Measurements from ENCODE around the gene E2F3.

The E2F3 gene

DNA sequence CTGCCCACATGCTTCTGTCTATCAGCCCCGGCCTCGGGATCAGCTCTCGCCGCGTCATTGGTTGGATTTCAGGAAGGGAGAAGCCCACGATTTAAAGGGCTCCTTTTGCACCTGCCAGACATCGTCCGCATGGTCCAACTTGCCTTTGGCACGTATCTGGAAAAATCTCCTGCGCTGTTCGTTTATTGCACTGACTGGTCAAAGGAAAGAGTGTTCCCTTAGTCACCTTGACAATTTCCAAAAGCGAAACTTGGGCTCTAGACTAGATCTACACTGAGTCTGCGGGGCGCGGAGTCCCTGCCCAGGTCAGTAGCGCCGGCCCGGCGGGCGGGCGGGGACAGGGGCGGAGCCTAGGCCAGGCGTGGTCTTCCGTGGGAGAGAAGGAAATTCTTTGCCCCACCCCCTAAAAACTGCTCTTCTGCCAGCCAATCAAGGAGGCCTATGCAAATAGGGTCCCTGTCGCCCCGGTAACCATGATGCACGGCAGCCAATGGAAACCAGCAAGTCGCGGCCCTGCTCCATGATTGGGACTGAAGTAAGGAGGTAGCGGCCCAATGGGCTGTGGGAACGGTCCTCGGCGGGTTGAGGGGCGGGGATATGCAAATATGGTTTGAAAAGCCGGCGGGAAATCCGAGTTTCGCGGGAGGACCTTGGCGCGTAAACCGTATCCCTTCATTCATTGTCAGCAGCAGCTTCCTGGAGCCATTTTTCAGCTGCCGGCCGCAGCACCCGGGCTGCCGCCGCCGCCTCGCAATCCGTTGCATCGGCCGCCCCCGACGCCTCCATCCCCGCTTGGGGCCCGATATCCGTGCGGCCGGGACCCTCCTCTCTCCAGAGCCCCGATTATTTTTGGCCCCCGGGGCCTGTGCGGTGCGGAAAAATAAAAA lies at the start of gene E2F3:
E2F3 (plus strand) TSS at position 675 of the 887 bp plus-strand sequence. CDS start 354 bp downstream, outside the sequence.
- DNase-seq (ENCODE audit: low read depth): peak; percentile 99

DNA sequence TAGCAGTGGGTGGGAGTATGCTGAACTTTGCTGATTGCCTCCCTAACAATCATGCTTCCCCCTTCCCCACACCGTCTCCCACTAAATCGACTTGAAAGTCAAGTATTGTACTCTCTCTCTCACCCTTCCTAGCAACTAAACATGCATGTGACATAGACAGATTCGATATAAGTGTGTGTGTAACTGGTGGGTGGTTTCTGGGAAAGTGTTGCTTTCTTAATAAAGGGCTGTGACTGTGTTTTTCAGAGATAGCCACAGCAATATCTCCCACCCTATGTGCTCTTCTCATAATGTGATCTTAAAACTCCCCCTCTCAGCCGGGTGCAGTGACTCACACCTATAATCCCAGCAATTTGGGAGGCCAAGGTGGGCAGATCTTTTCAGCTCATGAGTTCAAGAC lies 49.3 kb upstream of the E2F3 start:
- DNase-seq (ENCODE audit: low read depth): no peak

DNA sequence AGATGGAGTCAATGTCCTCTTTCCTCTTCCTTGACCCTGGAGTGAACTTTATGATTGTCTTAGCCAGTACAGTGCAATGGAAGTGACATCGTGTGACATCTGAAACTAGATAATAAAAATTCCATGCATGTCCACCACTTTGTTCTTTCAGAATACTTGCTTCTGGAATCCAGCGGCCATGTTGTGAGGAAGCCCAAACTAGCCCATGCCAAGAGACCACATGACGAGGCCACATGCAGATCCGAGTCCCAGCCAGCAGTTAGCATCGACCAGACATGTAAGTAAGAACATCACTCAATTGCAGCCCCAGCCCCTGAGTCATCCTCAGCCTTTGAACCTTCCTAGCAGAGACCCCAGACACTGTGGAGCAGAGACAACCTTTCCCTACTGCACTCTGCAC lies 48.5 kb upstream of the E2F3 start:
- no peak for DNase-seq (ENCODE audit: low read depth)

DNA sequence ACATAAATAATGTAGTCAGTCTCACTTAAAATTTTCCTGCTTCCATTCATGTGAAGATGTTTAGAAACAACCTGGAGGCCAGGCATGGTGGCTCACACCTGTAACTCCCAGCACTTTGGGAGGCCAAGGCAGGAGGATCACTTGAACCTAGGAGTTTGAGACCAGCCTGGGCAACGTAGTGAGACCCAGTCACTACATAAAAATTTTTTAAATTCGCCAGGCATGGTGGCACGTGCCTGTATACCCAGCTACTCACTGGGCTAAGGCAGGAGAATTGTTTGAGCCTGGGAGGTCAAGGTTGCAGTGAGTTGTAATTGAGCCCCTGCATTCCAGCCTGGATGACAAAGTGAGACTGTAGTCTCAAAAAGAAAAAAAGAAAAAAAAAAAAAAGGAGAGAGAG lies 47.3 kb upstream of the E2F3 start:
- DNase-seq (ENCODE audit: low read depth): no peak

DNA sequence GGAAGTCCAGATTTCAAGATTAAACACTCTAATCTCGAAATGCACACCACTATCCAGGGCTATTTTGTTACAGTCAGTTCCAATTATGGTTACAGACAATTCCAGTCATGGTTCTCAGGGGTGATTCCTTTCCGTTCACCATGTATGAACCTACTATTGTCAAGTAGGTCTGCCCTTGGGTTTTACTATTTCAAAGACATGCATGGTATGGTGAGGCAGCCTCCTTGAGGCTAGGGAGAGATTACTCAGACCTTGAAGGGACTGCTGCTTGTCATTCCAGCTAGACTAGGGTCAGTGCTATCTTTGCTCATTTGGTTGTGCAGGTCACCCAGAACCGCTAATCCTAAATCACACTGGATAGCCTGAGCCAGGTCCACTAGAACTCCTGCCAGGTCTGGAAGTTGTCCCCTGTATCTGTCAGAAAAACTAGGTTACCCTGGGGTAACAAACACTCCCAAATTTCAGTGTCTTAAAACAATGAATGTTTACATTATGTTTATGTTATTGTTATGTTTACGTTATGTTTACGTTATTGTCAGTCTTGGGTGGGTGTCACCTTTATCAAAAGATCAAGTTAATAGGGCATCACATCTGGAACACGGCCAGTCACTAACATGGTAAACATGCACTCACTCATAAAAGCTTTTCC lies 41.1 kb upstream of the E2F3 start:
- no peak for DNase-seq (ENCODE audit: low read depth)

DNA sequence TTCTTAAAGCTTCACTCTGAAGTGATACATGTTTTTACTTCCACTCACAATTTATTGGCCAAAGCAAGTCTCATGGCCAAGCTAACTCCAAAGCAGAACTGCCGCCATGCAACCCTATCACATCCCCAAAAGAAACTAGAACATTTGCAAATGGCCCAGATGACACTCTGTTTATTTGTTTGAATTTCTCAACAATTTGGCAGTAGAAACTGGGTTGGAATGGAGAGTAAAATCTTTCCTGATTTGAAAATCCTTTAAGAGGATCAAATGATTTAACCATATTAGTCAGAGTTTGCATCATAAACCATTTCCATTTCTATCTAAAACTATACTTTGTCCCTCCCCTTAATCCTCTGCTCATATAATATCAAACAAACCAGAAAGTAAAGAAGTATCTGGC lies 39.1 kb upstream of the E2F3 start:
- no peak for DNase-seq (ENCODE audit: low read depth)

DNA sequence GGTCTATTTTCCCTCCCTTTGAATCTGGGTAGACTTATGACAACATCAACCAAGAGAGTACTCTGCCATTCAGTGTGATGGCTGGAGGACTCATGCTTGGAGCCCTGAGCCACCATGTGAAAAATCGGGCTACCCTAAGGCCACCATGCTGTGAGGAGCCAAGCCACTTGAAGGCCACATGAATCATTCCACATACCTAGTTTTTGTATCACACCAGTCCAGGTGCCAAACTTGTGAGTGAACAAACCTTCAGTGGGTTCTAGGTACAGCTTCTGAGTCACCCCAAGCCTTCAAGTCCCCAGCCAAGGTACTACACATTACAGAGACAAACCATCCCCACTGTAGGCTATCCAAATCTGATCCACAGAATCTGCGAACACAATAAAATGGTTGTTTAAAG lies 37.4 kb upstream of the E2F3 start:
- no peak for DNase-seq (ENCODE audit: low read depth)

DNA sequence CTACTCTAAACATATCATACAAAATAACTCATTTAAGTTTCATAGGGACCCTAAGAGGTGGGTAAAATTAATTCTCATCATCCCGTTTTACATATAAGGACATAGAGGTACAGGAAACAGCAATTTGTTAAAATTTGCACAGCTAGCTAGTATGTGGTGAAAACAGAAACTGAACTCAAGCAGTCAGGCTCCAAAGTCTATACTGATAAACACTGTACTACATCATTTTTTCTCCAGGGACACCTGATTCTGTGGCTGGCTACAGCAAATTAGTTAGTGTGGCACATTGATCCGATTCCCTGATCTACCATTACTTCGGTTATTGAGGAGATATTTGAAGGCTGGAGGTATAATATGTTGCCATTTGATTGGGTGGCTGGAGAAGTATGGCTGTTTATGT lies 36.2 kb upstream of the E2F3 start:
- DNase-seq (ENCODE audit: low read depth): no peak

DNA sequence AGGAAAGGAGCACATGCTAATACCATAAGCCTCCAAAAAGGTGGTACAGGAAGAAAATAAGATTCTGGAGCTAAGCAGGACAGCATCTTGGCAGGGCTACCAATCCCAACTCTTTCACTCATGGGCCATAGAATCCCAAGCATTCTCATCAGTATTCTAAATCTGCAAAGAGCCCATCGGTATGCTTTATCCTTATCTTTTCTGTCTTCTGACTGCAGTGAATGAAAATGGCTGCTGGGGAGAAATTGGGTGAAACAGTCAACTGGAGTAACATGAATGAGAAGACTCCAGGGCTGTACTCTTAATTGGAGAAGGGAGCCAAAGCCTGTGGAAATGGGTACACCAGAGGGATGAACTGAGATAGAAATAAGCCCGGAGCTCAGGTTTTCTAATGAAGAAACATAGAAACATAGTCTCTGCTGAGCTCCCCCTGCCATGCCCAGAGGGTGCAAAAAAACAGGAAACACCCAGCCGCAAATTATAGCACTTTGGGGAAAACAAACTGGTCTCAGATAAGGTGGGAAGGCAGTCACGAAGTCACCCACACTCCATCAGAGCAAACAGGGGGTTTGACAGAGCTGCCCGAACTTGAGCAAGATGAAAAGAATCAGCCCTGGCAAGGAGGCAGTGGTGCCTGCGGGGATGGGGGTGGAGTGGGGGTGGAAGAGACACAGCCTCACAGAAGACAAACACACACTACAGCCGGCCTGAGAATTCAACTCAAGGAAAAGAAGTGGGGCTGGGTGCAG lies 35.4 kb upstream of the E2F3 start:
- DNase-seq (ENCODE audit: low read depth): no peak

DNA sequence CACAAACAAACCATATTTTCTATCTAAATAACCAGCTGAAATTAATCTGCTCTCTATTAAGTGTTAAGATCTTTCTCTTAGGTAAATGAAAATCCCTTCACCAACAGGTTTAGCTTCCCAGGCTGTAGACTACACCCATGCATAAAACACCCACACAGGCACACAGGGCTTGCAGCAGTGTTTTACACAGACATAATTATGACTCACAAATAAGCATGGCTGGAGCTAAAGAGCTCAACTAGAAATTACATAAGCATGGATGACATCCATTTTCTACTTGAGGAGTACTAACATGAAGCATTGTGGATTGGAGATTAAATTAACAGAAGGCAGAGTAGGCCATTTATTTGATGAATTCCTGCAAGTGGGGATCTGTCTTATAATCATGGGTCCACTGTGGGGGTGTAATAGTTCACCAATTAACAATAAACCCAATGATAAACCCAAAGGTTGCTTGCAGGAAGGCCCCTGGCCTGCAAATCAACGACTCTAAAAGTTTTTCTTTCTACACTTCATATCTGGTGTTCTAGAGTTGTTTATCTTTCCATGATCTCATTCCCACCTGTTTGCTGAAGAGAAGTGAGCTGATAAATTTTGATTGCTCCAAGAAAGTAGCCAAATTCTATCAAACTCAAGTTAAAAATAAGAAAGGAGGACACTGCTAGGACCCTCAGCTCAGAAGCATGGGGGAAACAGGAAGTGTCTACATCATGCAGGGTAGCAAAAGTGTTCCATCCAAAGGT lies 33.8 kb upstream of the E2F3 start:
- no peak for DNase-seq (ENCODE audit: low read depth)

DNA sequence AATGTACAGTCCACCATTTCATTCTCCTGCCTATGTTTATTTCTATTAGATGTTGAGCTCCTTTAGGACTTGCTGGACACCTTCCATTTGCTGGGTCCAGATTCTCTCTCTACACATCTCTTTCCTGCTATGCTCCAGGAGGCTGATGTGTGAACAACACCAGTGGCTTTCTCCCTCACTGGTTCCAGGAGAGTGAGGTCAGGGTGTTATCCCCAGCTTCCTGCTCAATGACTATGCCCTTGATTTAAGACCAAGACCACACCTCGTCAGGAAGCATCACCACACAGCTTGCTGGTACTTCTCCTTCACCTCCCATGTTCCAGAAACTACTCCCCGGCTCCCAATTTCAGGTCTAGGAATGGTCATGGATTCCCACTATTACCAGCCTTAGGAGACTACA lies 31.3 kb upstream of the E2F3 start:
- no peak for DNase-seq (ENCODE audit: low read depth)

DNA sequence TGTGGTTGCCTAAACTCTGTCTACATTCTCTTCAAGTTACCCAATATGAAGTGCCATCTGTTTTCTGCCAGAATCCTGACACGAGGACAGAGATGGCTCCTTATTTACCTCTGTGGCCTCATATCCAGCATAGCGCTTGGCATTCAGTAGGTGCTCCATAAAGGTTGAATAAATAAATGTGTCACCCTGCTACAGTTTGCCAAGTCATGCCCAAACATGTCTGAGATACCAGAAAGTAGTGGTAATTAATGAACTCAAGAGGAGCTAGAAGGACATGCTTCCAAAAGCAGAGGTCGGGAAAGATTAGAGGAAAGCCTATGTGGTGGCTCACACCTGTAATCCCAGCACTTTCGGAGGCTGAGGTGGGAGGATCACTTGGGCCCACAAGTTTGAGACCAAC lies 30.9 kb upstream of the E2F3 start:
- no peak for DNase-seq (ENCODE audit: low read depth)

DNA sequence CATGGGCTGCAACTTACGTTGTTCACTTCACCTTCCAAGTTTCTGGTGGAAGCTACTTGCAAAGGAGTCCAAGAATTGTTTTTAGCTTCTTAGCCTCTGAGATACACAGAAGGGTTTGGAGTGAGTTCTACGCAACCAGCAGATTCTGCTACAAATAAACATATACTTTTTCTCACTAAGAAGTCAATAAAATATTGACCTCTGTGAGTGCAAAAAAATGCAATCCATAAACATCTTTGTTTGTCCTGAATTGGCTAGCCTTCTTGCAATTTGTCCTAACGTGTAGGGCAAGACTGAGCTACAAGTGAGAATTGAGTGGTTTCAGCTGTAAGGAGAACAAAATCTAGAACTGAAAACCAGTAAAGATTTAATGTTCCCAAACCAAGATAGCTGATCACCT lies 26.2 kb upstream of the E2F3 start:
- no peak for DNase-seq (ENCODE audit: low read depth)

DNA sequence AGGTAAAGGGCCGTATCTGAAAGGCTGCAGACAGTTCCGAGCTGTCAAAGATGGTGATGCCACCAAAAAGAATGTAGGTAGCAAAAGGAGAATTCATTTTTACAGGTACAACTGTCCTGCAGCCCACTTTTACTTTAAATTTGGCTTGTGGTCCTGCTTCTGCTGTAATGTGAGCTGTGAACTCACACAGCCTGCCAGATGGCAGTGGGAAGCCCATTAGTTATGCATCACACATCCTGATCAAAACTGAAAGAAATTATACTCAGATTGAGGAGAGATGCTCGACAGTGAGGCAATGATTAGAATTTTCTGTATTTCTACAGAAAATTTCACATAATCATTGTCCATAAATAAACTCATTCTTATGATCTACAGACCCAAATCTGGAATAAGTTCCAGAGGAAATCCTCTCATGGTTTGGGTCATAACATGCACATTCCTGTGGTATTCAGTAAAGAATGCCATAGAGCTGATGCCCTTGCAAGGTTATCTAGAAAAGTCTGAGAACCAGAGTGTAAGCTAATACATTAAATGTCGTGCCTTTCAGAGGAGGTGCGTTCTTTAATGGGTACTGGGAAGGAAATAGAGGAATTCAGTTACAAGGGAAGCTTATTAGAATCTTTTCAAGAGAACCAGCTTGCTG lies 23.9 kb upstream of the E2F3 start:
- peak; percentile 79 for DNase-seq (ENCODE audit: low read depth)

DNA sequence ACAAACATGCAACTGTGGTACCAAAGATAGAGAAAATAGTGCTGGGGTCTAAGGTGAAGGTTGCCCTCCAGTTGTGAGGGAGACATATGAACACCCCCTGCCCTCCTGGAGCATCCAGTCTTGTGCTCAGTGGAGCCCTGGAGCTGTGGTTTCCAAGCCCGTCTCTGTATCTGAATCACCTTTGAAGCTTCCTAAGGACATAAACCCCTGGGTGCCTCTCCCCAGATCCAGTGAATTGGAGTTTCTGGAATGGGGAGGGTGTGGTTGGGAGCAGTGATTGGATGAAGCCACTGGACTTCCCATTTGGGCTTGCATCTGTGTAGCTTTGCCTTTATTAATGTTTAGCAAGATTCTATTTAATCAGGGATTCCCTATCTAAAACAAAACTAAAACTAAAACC lies 22.4 kb upstream of the E2F3 start:
- no peak for DNase-seq (ENCODE audit: low read depth)

DNA sequence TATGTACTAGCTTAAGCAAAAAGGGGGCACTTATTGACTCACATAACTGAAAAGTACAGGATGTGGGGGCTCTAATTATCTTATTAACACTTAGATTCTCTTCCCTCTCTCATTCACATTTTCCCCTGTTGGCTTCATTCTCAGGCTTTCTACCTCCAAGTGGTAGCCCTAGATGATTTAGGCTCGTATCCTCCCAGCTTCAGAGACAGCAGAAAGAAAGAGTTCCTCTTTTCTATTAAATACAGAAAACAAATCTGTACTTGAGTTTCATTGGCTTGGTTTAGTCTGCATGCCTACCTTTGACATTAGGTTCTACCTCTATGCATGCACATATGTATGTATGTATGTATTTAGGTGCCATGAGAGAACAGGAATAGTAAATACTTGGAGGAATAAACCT lies 15.5 kb upstream of the E2F3 start:
- no peak for DNase-seq (ENCODE audit: low read depth)

DNA sequence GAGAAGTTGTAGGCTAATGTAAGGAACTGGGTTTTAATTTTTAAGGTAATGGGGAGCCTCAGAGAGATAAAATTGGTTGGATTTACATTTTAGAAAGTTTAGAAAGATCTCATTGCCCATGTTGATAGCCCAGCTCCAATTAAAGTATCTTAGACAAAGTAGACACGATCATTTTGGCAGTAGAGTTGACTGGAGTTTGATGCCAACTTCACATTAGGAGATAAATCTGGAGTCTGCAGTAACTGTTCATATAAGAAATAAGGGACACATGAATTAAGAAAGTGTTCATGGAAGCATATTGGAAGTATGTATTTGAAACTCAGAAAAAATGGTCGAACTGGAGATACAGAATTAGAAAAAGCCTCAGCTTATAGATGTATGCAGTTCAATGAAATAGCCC lies 12.6 kb upstream of the E2F3 start:
- DNase-seq (ENCODE audit: low read depth): no peak

DNA sequence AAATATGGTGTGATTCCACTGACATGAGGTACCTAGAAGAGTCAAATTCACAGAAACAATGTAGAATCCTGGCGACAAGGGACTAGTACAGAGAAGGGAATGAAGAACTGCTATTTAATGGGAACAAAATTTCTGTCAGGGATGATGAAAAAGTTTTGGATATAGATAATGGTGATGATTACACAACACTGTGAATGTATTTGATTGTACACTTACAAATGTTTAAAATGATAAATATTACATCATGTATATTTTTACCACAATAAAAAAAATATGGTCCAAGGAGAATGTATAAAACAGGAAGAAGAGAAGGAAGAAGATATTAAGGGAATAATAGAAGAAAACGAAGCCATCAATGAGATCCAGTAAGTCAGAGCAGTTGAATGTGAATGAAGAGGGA lies 8.4 kb upstream of the E2F3 start:
- no peak for DNase-seq (ENCODE audit: low read depth)

DNA sequence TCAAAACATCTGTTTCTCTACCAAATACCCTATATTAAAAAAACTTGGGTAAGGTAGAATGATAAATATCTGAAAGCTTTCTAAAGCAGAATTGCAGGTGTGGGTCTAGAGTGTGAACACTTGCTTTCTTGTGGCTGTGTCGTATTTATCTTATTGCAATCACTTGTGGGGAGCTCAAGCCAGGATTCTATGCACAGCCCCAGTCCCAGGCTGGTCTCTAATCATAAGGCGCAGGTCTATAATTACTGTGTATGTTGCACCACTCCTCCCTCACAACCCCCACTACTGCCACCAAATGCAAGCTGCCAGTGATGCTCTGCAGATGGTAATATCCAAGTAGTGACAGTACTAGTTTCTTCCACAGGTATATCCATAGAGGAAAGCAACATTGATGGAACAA lies 2.2 kb upstream of the E2F3 start:
- DNase-seq (ENCODE audit: low read depth): no peak

DNA sequence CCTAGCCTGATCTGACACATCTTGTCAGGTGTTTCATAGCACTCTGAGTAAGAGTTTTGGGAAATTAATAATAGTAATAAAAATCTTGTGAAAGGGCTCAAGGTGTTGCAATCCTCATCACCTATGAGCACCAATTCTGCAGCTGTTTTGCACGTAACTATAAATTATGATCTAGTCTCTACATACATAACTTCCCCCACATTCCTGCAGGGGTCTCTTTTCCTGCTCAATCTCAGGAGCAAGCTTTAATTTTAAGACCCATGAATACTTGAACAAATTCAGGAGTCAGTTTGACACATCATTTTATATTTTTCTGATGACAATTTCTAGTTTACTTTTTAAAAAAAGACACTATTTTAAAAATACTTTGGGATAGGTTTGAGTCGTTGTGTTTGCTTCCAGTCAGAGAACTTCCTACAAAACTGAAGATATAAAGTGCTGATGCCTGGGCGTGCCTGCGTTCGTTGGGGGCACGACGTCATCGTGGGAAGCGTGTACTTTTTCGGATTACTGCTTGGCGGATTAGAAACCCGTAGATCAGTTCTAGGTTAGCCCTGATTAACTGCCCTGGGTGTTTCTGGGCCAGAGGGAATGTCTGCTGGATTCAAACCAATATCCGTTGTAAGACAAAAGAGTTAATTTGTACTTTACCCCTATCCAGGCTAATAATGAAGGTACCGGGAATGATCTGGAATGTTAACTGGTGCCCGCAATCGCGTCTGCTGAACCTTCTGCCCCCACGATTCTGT lies 1.0 kb upstream of the E2F3 start:
- DNase-seq (ENCODE audit: low read depth): no peak

DNA sequence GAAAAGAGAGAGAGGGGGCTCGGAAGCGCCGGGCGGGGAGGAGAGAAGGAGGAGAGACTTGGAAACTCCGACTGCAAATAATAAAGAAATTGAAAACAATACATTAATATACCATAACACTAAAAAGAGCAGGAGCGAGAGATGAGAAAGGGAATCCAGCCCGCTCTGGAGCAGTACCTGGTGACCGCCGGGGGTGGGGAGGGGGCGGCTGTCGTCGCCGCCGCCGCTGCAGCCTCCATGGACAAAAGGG lies 338 bp downstream of the E2F3 start:
- no peak for DNase-seq (ENCODE audit: low read depth)

Data from HS-27A (cell line).